A549 (cell line): ENCODE measurements around the gene TAS2R50.

Experiments
- BHLHE40 ChIP-seq: IDR thresholded peaks from 2 replicates; pipeline ENCODE4 v1.6.1; 2012; ENCODE audit warnings: low read depth, low read length, inconsistent platforms
- CTCF ChIP-seq: fragments of >200 bp; sonication (Bioruptor Twin); formaldehyde crosslinking; IDR thresholded peaks from 3 replicates; pipeline ENCODE4 v1.5.1; 2016
- MYC ChIP-seq: IDR thresholded peaks from 2 replicates; pipeline ENCODE4 v1.6.1; 2012; ENCODE audit warnings: mild to moderate bottlenecking, inconsistent platforms, low read length, improper control_type of control experiment, borderline replicate concordance
- REST ChIP-seq: fragments of 200-600 bp; sonication (generic); IDR thresholded peaks from 2 replicates; pipeline ENCODE4 v1.6.1; 2016; ENCODE audit warnings: antibody characterized with exemption, mild to moderate bottlenecking, moderate library complexity
- RFX5 ChIP-seq: fragments of 450-650 bp; IDR thresholded peaks from 2 replicates; pipeline ENCODE4 v1.7.1; 2014; ENCODE audit warnings: antibody characterized with exemption, mild to moderate bottlenecking, moderate library complexity

- TF ChIP-seq CTCF, result no peak
- TF ChIP-seq BHLHE40, result no peak
- TF ChIP-seq MYC, result no peak
- no peak for TF ChIP-seq REST
- TF ChIP-seq RFX5, result no peak
Observed at GRCh38 chr12:10940389-10940788, 46.3 kb downstream of the TAS2R50 start.
